Gastrocnemius medialis (tissue), 4 donors: Measurements from ENCODE around the gene PRSS3. TPM values are rescaled to one million over a fixed set of nuclear protein-coding genes. Genes with fewer than 3 reads are reported as not detected.
"Not testable (repeated sequence)": the region's sequence is repeated elsewhere in the genome, so short reads cannot be mapped to it uniquely, and the experiment has no call there.

Source experiments
- ATAC-seq, 2 donors: fragments of 150-250 bp; one replicate each; pipeline ENCODE4 v1.9.1; 2016
- DNase-seq, 2 donors: peaks; one replicate each; pipeline ENCODE4 v3.0.0-alpha.2; 2019
- H3K27ac ChIP-seq, 4 donors: fragments of 200-600 bp; sonication (generic); 1 replicate in 1 of 4; 2 replicates in 3 of 4; pipeline ENCODE4 v1.5.1; 2016 to 2018; ENCODE audit warnings: mild to moderate bottlenecking in 2 of 4, moderate library complexity in 1 of 4
- H3K27me3 ChIP-seq, 3 donors: fragments of 200-600 bp; sonication (generic) in 2 of 3; 1 replicate in 1 of 3; 2 replicates in 2 of 3; pipeline versions ENCODE4 v1.5.1 to v1.6.0; 2016 to 2019; ENCODE audit warnings: mild to moderate bottlenecking in 1 of 3, moderate library complexity in 1 of 3
- H3K36me3 ChIP-seq, 2 donors: fragments of 200-600 bp; sonication (generic) in 1 of 2; one replicate each; pipeline ENCODE4 v1.5.1; 2017 to 2018
- H3K4me1 ChIP-seq, 2 donors: fragments of 200-600 bp; sonication (generic) in 1 of 2; one replicate each; pipeline ENCODE4 v1.5.1; 2016 to 2017; ENCODE audit warnings: mild to moderate bottlenecking in 2 of 2
- H3K4me3 ChIP-seq, 4 donors: fragments of 200-600 bp; sonication (generic) in 3 of 4; 1 replicate in 1 of 4; 2 replicates in 3 of 4; pipeline ENCODE4 v1.5.1; 2016 to 2019; ENCODE audit warnings: mild to moderate bottlenecking in 2 of 4
- H3K9me3 ChIP-seq, 3 donors: fragments of 200-600 bp; sonication (generic) in 2 of 3; 1 replicate in 1 of 3; 2 replicates in 2 of 3; pipeline ENCODE4 v1.5.1; 2016 to 2019
- POLR2A ChIP-seq, 2 donors: fragments of 450-650 bp; IDR thresholded peaks; one replicate each; pipeline ENCODE4 v1.6.1; 2017; ENCODE audit warnings: antibody characterized with exemption in 2 of 2, mild to moderate bottlenecking in 2 of 2, moderate library complexity in 2 of 2
- in situ Hi-C, 4 donors: fragments of 200-750 bp; cut with MboI; loops; one replicate each; pipeline versions ENCODE4 v1.15.0 to v1.8.0; 2017; ENCODE audit warnings: low sequenced_read_pairs in 4 of 4
- intact Hi-C: fragments of 100-400 bp; cut with DNase I; formaldehyde crosslinking; loops from one replicate; pipeline ENCODE4 v1.15.1; 2023; ENCODE audit warnings: low total_unique reads
- total RNA-seq, 4 donors: library from RNA; depleted of rRNA; stranded (reverse); fragments of >200 nt; gene quantifications; one replicate each; pipeline versions ENCODE4 v1.1.0 to v1.2.3, GENCODE V29; 2016
- TF ChIP-seq, protein P1 (sequence below), 5 experiments: fragments of 450-650 bp in 3 of 5; fragments of 200-600 bp in 2 of 5; sonication (generic) in 2 of 5; IDR thresholded peaks in 4 of 5; conservative IDR thresholded peaks in 1 of 5; 1 replicate in 4 of 5; 2 replicates in 1 of 5; pipeline ENCODE4 v1.5.1; 2016 to 2019; ENCODE audit warnings: antibody characterized with exemption in 5 of 5, mild to moderate bottlenecking in 3 of 5, moderate library complexity in 3 of 5

The PRSS3 gene
- total RNA-seq, 4 donors from 2014 or later = 0.46 TPM; not detected in 3

DNA sequence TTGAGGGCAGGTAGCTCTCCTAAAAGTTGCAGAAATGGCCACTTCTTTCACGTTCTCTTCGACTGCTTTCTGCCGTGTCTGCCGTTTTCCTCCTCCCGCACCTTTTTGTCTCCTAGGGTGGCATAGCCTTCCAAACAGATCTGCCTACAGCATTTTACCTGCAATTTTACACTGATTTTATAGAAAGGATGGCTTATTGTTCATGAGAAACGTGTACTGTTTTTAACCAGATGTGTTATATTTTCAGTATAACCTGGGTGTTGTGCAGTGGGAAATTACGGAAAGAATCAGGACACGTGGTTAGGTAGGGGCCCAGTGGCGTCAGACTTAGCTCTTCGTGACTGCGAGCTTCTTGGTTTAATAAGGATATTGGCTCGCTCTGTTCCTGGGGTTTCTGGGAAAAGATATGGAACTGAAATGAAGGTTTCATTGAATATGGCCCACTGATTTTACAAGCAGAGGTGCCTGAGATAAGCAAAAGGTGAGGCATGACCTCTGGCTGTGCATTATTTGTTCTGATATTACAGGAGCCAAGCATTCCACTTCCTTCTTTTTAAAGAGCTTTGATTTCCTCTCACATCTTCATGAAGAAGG is 43.7 kb upstream of the PRSS3 start:
- peaks cover 0 to 2% of the 10 kb centered on the region in 2 donors for H3K4me1 ChIP-seq
- intact Hi-C loops = no loop called here
- H3K27me3 ChIP-seq = peaks cover 35 to 47% (median 45%) of the 10 kb centered on the region in 3 donors
- in situ Hi-C loops = no loop called here
- TF ChIP-seq, protein P1, sequence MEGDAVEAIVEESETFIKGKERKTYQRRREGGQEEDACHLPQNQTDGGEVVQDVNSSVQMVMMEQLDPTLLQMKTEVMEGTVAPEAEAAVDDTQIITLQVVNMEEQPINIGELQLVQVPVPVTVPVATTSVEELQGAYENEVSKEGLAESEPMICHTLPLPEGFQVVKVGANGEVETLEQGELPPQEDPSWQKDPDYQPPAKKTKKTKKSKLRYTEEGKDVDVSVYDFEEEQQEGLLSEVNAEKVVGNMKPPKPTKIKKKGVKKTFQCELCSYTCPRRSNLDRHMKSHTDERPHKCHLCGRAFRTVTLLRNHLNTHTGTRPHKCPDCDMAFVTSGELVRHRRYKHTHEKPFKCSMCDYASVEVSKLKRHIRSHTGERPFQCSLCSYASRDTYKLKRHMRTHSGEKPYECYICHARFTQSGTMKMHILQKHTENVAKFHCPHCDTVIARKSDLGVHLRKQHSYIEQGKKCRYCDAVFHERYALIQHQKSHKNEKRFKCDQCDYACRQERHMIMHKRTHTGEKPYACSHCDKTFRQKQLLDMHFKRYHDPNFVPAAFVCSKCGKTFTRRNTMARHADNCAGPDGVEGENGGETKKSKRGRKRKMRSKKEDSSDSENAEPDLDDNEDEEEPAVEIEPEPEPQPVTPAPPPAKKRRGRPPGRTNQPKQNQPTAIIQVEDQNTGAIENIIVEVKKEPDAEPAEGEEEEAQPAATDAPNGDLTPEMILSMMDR (IDR thresholded peaks at IDR 0.05 in 4 of 5, conservative IDR thresholded peaks at IDR 0.05 in 1 of 5) = no peak
- TF ChIP-seq POLR2A (IDR thresholded peaks at IDR 0.05) = no peak
- H3K36me3 ChIP-seq = no peaks in the 10 kb centered on the region
- no peak for DNase-seq
- H3K27ac ChIP-seq = no peak overlapping the region
- H3K4me3 ChIP-seq = no peak overlapping the region
- no peak for ATAC-seq
- H3K9me3 ChIP-seq = no peaks in the 10 kb centered on the region

DNA sequence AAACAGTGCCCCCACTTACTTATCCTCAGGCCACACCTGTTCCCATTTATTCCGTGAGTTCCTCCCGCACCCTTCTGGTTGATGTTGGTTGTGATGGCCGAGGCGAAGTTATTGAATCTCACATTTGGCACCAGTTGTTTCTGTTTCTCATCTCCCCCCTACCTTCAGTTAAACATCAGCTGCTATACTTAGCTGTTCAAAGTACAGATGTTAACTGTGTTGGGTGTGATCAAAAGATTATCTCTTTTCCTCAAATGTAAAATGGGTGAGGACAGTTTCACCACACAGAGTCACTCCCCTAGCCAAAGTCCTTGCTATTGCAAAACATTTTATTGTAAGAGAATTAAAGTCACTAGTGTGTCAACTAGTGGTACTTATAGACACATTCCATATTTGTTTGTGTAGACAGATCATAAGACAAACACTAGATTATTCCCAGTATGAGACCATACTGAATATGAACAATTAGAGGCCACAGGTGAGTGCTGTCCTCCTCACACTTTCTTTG is 43.2 kb upstream of the PRSS3 start:
- Histone ChIP-seq H3K27me3 (peaks cover 35 to 47% (median 45%) of the 10 kb centered on the region in 3 donors), H3K9me3 (no peaks in the 10 kb centered on the region), H3K4me1 (peaks cover 0 to 2% of the 10 kb centered on the region in 2 donors), H3K36me3 (no peaks in the 10 kb centered on the region), H3K27ac (no peak overlapping the region), H3K4me3 (no peak overlapping the region)
- in situ Hi-C loops = no loop called here
- intact Hi-C loops = no loop called here
- ATAC-seq (no peak), DNase-seq (no peak)
- no peak for TF ChIP-seq POLR2A (IDR thresholded peaks at IDR 0.05)
- TF ChIP-seq, protein P1 (IDR thresholded peaks at IDR 0.05 in 4 of 5, conservative IDR thresholded peaks at IDR 0.05 in 1 of 5) = no peak

DNA sequence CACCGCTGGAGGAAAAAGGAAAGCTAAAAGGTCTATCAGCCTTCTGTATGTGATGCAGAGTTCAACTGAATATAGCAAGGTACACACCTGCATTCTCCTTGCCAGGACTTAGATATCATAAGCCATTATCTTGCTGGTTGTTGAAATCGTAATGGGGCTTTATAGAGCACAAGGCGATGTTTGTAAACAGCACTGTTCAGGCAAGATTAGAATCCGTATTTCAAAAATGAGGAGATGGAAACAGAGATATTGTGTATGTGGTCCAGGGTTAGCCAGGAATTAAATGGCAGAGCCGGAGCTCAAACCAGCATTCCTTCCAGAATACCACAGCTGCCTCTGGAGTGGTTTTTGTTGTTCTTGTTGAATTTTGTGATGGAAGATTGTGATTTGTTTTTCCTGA is 42.6 kb upstream of the PRSS3 start:
- H3K9me3 ChIP-seq, H3K4me1 ChIP-seq, intact Hi-C loops, ATAC-seq, H3K36me3 ChIP-seq, H3K27ac ChIP-seq, DNase-seq, H3K4me3 ChIP-seq, in situ Hi-C loops: not testable (repeated sequence)
- H3K27me3 ChIP-seq = peaks cover 35 to 46% (median 45%) of the 10 kb centered on the region in 3 donors

DNA sequence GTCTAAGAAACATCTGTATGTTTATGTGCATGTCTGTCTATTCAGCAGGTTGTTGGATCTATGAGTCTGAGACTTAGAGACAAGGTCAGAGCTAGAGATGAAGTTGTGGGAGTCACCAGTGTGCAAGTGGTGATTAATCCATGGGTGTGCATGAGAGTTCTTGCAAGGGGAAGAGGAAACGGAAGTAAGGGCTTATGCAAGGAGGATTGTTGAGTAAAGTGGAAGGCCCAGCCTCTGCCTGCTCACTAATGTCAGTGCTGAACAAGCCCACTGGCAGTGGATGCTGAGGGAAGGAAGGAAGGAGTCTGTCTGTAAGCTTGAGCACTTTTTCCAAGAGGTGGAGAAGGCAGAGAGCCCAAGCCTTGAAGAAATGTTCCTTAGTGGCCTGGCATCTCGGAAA is 35.7 kb upstream of the PRSS3 start:
- H3K36me3 ChIP-seq, H3K9me3 ChIP-seq, H3K27ac ChIP-seq, H3K27me3 ChIP-seq, in situ Hi-C loops, intact Hi-C loops, H3K4me3 ChIP-seq, DNase-seq, H3K4me1 ChIP-seq, ATAC-seq: not testable (repeated sequence)

DNA sequence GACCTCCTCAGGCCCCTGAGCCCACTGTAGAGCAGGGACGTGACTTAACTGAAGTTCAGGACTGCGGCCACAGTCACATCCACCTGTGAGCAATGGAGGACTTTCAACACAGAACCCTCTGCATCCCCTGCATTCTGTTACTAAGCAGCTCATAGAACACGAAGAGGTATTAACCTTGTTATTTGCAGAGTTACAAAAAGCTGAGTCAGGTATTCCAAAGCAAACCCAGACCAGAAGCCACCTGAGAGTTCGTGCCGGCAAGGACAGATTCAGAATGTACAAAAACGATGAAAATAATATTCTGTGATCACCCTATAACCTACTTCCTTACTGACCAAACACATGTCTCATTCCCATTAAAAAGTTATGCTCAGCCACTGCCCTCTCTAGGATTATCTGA is 33.0 kb upstream of the PRSS3 start:
- Histone ChIP-seq H3K4me3 (no peak overlapping the region), H3K9me3 (no peaks in the 10 kb centered on the region), H3K4me1 (no peaks in the 10 kb centered on the region), H3K27ac (no peak overlapping the region), H3K27me3 (no peaks in the 10 kb centered on the region), H3K36me3 (no peaks in the 10 kb centered on the region)
- no peak for TF ChIP-seq POLR2A (IDR thresholded peaks at IDR 0.05)
- TF ChIP-seq, protein P1 (IDR thresholded peaks at IDR 0.05 in 4 of 5, conservative IDR thresholded peaks at IDR 0.05 in 1 of 5) = no peak
- in situ Hi-C loops (no loop called here), intact Hi-C loops (no loop called here)
- DNase-seq (no peak), ATAC-seq (no peak)

DNA sequence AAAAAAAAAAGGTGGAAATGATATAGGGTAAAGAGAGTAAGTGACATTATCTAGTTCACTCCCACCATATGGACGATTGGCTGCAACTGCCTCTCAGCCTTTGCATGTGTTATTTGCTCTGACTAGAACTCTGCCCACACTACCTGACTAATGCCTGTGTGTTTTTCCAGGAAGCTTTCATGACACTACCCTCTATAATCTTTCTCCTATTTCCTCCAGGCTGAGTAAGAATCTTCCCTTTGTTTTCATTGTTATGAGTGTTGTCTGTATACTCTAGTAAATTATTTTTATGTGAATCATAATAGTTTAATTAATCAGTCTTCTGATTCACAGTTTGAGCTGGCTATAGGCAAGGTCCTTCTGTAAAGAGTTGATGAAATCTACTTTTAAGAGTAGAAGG is 31.7 kb upstream of the PRSS3 start:
- ATAC-seq, H3K27ac ChIP-seq, H3K4me3 ChIP-seq, DNase-seq, intact Hi-C loops, H3K9me3 ChIP-seq, H3K36me3 ChIP-seq, H3K4me1 ChIP-seq, H3K27me3 ChIP-seq, in situ Hi-C loops: not testable (repeated sequence)
